Ovary (tissue), 9 donors: ENCODE measurements around the gene POLR3E. TPM values are rescaled to one million over a fixed set of nuclear protein-coding genes. Genes with fewer than 3 reads are reported as not detected.

Experiments
- DNase-seq, 5 donors: peaks; one replicate each; pipeline ENCODE4 v3.0.0-alpha.2; 2019 to 2020
- H3K27ac ChIP-seq, 2 donors: fragments of 200-600 bp; one replicate each; pipeline versions ENCODE4 v1.5.1 to v1.8.0; 2019 to 2022
- H3K27me3 ChIP-seq: fragments of 200-600 bp; one replicate; pipeline ENCODE4 v1.8.0; 2022
- H3K36me3 ChIP-seq: fragments of 200-600 bp; sonication (generic); one replicate; pipeline ENCODE4 v1.5.1; 2019
- H3K4me1 ChIP-seq: one replicate; pipeline ENCODE4 v1.8.1; 2013; ENCODE audit warnings: mild to moderate bottlenecking, moderate library complexity; ENCODE audit not compliant: insufficient read depth
- H3K4me3 ChIP-seq: fragments of 200-600 bp; sonication (generic); one replicate; pipeline ENCODE4 v1.5.1; 2017
- H3K9me3 ChIP-seq, 2 donors: fragments of 200-600 bp in 1 of 2; sonication (generic) in 1 of 2; one replicate each; pipeline versions ENCODE4 v1.5.1 to v1.8.1; 2013 to 2019; ENCODE audit warnings: mild to moderate bottlenecking in 1 of 2, moderate library complexity in 1 of 2
- CTCF ChIP-seq, 3 donors: fragments of 450-650 bp in 2 of 3; fragments of 200-600 bp in 1 of 3; IDR thresholded peaks; one replicate each; pipeline versions ENCODE4 v1.5.1 to v1.8.0; 2016 to 2022; ENCODE audit warnings: antibody characterized with exemption in 3 of 3, mild to moderate bottlenecking in 1 of 3
- EP300 ChIP-seq: sonication (generic); formaldehyde crosslinking; IDR thresholded peaks from one replicate; pipeline ENCODE4 v1.6.1; 2017; ENCODE audit warnings: antibody characterized with exemption
- POLR2A ChIP-seq: fragments of 450-650 bp; IDR thresholded peaks from one replicate; pipeline ENCODE4 v1.6.1; 2017; ENCODE audit warnings: antibody characterized with exemption, mild to moderate bottlenecking, moderate library complexity
- WGBS, 3 donors: extraction: QIAGEN DNeasy Blood & Tissue Kit in 1 of 3; methylation state at CpG; one replicate each; pipeline versions ENCODE4 v1.1.5 to v1.1.7; 2013 to 2017; 5-methylcytosine and 5-hydroxymethylcytosine counted together
- intact Hi-C, 4 donors: fragments of 100-400 bp; cut with DNase I; formaldehyde crosslinking; loops; one replicate each; pipeline versions ENCODE4 v1.11.0 to v1.15.1; 2022 to 2023
- polyA plus RNA-seq, 2 donors: library from polyadenylated mRNA; stranded (reverse); fragments of 200-250 nt in 1 of 2; fragments of 350-450 nt in 1 of 2; fragmentation: Illumina TruSeq in 1 of 2; extraction: RNeasy Lipid Tissue Mini Kit (QIAGEN cat#74804) in 1 of 2; gene quantifications; one replicate each; pipeline ENCODE4 v1.2.3, GENCODE V29; 2013 to 2014
- total RNA-seq, 7 donors: library from RNA; depleted of rRNA in 2 of 7; stranded (reverse); fragments of >200 nt in 2 of 7; fragmentation: NEBNext Ultra II Directional in 3 of 7; extraction: Animal tissue kit (Norgen Biotek cat#: 25700) in 3 of 7; gene quantifications; one replicate each; pipeline versions ENCODE4 v1.1.0 to v1.2.4, GENCODE V29; 2016 to 2023
- donor health status: DM: no; HTN: no; CAD: no; lungs with moderate emphysema.
- donor health status: DM: no; HTN: no; CAD: no.
- donor health status: Bipolar disorder and iron deficiency.
- donor health status: DM: yes; HTN: yes; CAD: no.
- donor health status: DM: no; HTN: no; CAD: no.
- donor health status: DM: yes; HTN: yes; CAD: no.

The POLR3E gene
- total and polyA plus RNA-seq, 9 donors: 18.6 to 57.0 (median 40.8) TPM

GRCh38 chr16:22358000-22358399 lies 60.8 kb downstream of the POLR3E start:
- WGBS, 3 donors: 91 to 98% (median 92%) methylated on average over 1 of the region's 1 CpG
- intact Hi-C loops: no loop called here

GRCh38 chr16:22359679-22360078 lies 62.5 kb downstream of the POLR3E start:
- Histone ChIP-seq H3K4me3 (no peak overlapping the region), H3K27me3 (no peaks in the 10 kb centered on the region), H3K4me1 (no peaks in the 10 kb centered on the region), H3K9me3 (no peaks in the 10 kb centered on the region), H3K27ac (no peak overlapping the region), H3K36me3 (no peaks in the 10 kb centered on the region)
- intact Hi-C loops: no loop called here
- no peak for DNase-seq
- TF ChIP-seq EP300 (no peak), CTCF (IDR thresholded peaks at IDR 0.05) (no peak), POLR2A (no peak)

More at GRCh38 chr16:22358000-22358399, 60.8 kb downstream of the POLR3E start:
- no peaks in the 10 kb centered on the region for H3K9me3 ChIP-seq
- DNase-seq: no peak
- peaks cover 6% of the 10 kb centered on the region for H3K4me1 ChIP-seq
- H3K27ac ChIP-seq: no peak overlapping the region
- no peak for TF ChIP-seq EP300
- no peak for TF ChIP-seq POLR2A
- TF ChIP-seq CTCF (IDR thresholded peaks at IDR 0.05): no peak
- no peaks in the 10 kb centered on the region for H3K36me3 ChIP-seq
- H3K27me3 ChIP-seq: no peaks in the 10 kb centered on the region
- no peak overlapping the region for H3K4me3 ChIP-seq

GRCh38 chr16:22360963-22361659 lies 63.9 kb downstream of the POLR3E start:
- no peaks in the 10 kb centered on the region for H3K27me3 ChIP-seq

GRCh38 chr16:22364241-22364640 lies 67.0 kb downstream of the POLR3E start:
- no peaks in the 10 kb centered on the region for H3K4me1 ChIP-seq
- no peak overlapping the region for H3K27ac ChIP-seq
- H3K4me3 ChIP-seq: no peak overlapping the region
- no peak for DNase-seq
- TF ChIP-seq POLR2A (no peak), CTCF (IDR thresholded peaks at IDR 0.05) (no peak), EP300 (no peak)
- intact Hi-C loops: no loop called here
- no peaks in the 10 kb centered on the region for H3K36me3 ChIP-seq
- 81 to 89% (median 82%) methylated on average over 2 of the region's 2 CpGs for WGBS, 3 donors
- H3K9me3 ChIP-seq: no peaks in the 10 kb centered on the region
- H3K27me3 ChIP-seq: no peaks in the 10 kb centered on the region

More at GRCh38 chr16:22360963-22361659, 63.9 kb downstream of the POLR3E start:
- Histone ChIP-seq H3K4me3 (no peak overlapping the region), H3K27ac (no peak overlapping the region), H3K36me3 (no peaks in the 10 kb centered on the region), H3K4me1 (no peaks in the 10 kb centered on the region), H3K9me3 (no peaks in the 10 kb centered on the region)
- intact Hi-C loops: no loop called here
- TF ChIP-seq EP300: no peak
- TF ChIP-seq CTCF (IDR thresholded peaks at IDR 0.05): no peak
- no peak for TF ChIP-seq POLR2A
- no peak for DNase-seq
- WGBS, 3 donors: 89 to 91% (median 90%) methylated on average over 8 of the region's 8 CpGs
